IMR-90 (cell line): Measurements from ENCODE around the gene WBP11. TPM values are rescaled to one million over a fixed set of nuclear protein-coding genes. Genes with fewer than 3 reads are reported as not detected.

Experiments
- ATAC-seq: fragments of 200-7000 bp; cut with Tn5 transposase; 2 replicates; pipeline ENCODE4 v1.9.1; 2020; ENCODE audit warnings: low read depth, mild to moderate bottlenecking, moderate library complexity
- BruUV-seq: library from RNA; stranded (reverse); fragments of 400-500 nt; replicated peaks from 2 replicates; lab custom pipeline; 2021; lab: Mats Ljungman, UMichigan
- CTCF ChIA-PET: fragments of 300-600 bp; formaldehyde crosslinking; extraction: SDS; loops from one replicate; lab custom pipeline; 2021; ENCODE audit warnings: antibody characterized with exemption; lab: Yijun Ruan, JAX
- POLR2A ChIA-PET: fragments of 300-600 bp; sonication (Branson Sonifier 250); formaldehyde crosslinking; loops from one replicate; lab custom pipeline; 2022; ENCODE audit warnings: antibody characterized with exemption; ENCODE audit not compliant: unreplicated experiment; lab: Charles Lee
- DNase-seq: peaks from one replicate; pipeline ENCODE4 v3.0.0; 2013
- H2AFZ ChIP-seq: replicated peaks from 2 replicates; pipeline ENCODE3; 2013; ENCODE audit warnings: low read length, mild to moderate bottlenecking; ENCODE audit not compliant: poor library complexity
- H2AK5ac ChIP-seq: 2 replicates; pipeline ENCODE4 v1.6.1; 2013; ENCODE audit warnings: low read depth, low read length, inconsistent platforms
- H2AK9ac ChIP-seq: replicated peaks from 2 replicates; pipeline ENCODE3; 2013; ENCODE audit warnings: mild to moderate bottlenecking, low read depth, low read length, moderate library complexity; ENCODE audit not compliant: poor library complexity
- H2BK120ac ChIP-seq: 2 replicates; pipeline ENCODE4 v1.6.1; 2013; ENCODE audit warnings: low read depth, low read length, inconsistent platforms
- H2BK15ac ChIP-seq: 3 replicates; pipeline ENCODE4 v1.6.1; 2013; ENCODE audit warnings: low read depth, low read length, inconsistent platforms
- H2BK20ac ChIP-seq: 2 replicates; pipeline ENCODE4 v1.6.1; 2013; ENCODE audit warnings: low read depth, mild to moderate bottlenecking, inconsistent platforms, low read length, moderate library complexity
- H2BK5ac ChIP-seq: 2 replicates; pipeline ENCODE4 v1.6.1; 2013; ENCODE audit warnings: mild to moderate bottlenecking, low read depth, low read length, inconsistent platforms; ENCODE audit not compliant: poor library complexity, severe bottlenecking
- H3K14ac ChIP-seq: replicated peaks from 2 replicates; pipeline ENCODE4 v1.6.1; 2013; ENCODE audit warnings: low read depth, low read length, inconsistent platforms
- H3K18ac ChIP-seq: 2 replicates; pipeline ENCODE4 v1.6.1; 2013; ENCODE audit warnings: low read depth, low read length, control low read depth
- H3K23ac ChIP-seq: 2 replicates; pipeline ENCODE4 v1.6.1; 2013; ENCODE audit warnings: low read depth, low read length, inconsistent platforms
- H3K27ac ChIP-seq: 2 replicates; pipeline ENCODE4 v1.5.1; 2013; ENCODE audit warnings: mild to moderate bottlenecking, control low read depth, low read length; ENCODE audit not compliant: insufficient read depth
- H3K27me3 ChIP-seq: 2 replicates; pipeline ENCODE4 v1.6.1; 2013; ENCODE audit warnings: low read length; ENCODE audit not compliant: control insufficient read depth, insufficient read depth
- H3K36me3 ChIP-seq: 2 replicates; pipeline ENCODE4 v1.6.1; 2013; ENCODE audit warnings: low read length, mixed read lengths; ENCODE audit not compliant: control insufficient read depth, insufficient read depth
- H3K4ac ChIP-seq: 2 replicates; pipeline ENCODE4 v1.6.1; 2013; ENCODE audit warnings: low read depth, low read length, inconsistent platforms
- H3K4me1 ChIP-seq: 2 replicates; pipeline ENCODE4 v1.6.1; 2013; ENCODE audit warnings: low read length, mixed read lengths; ENCODE audit not compliant: control insufficient read depth, insufficient read depth
- H3K4me2 ChIP-seq: 2 replicates; pipeline ENCODE4 v1.6.1; 2013; ENCODE audit warnings: low read depth, mild to moderate bottlenecking, control low read depth, low read length, moderate library complexity
- H3K4me3 ChIP-seq: 2 replicates; pipeline ENCODE4 v1.5.1; 2013; ENCODE audit warnings: low read depth, mild to moderate bottlenecking, control low read depth, low read length, moderate library complexity; ENCODE audit not compliant: insufficient read depth
- H3K56ac ChIP-seq: 2 replicates; pipeline ENCODE4 v1.6.1; 2013; ENCODE audit warnings: low read length, inconsistent platforms; ENCODE audit not compliant: insufficient read depth; ENCODE audit errors: extremely low read depth
- H3K79me1 ChIP-seq, 2 experiments: 2 replicates each; pipeline ENCODE4 v1.6.1; 2013; ENCODE audit warnings: low read length in 2 of 2, inconsistent platforms in 1 of 2, low read depth in 1 of 2
- H3K9ac ChIP-seq: 2 replicates; pipeline ENCODE4 v1.6.1; 2013; ENCODE audit warnings: low read depth, low read length, control low read depth
- H3K9me1 ChIP-seq: 2 replicates; pipeline ENCODE4 v1.6.1; 2013; ENCODE audit warnings: low read length, inconsistent platforms; ENCODE audit not compliant: insufficient read depth
- H3K9me3 ChIP-seq: 2 replicates; pipeline ENCODE4 v1.6.1; 2013; ENCODE audit warnings: low read length; ENCODE audit not compliant: control insufficient read depth, insufficient read depth
- H4K20me1 ChIP-seq: 2 replicates; pipeline ENCODE4 v1.6.1; 2013; ENCODE audit warnings: low read length, inconsistent platforms; ENCODE audit not compliant: insufficient read depth
- H4K5ac ChIP-seq: 2 replicates; pipeline ENCODE4 v1.6.1; 2013; ENCODE audit warnings: mild to moderate bottlenecking, low read depth, low read length, control low read depth
- H4K8ac ChIP-seq, 2 experiments: 2 replicates each; pipeline ENCODE4 v1.6.1; 2013; ENCODE audit warnings: low read depth in 2 of 2, low read length in 2 of 2, control low read depth in 1 of 2, inconsistent platforms in 1 of 2
- H4K91ac ChIP-seq: 2 replicates; pipeline ENCODE4 v1.6.1; 2013; ENCODE audit warnings: low read depth, low read length, inconsistent platforms; ENCODE audit not compliant: insufficient read depth
- FOS ChIP-seq: fragments of 150-350 bp; IDR thresholded peaks from 2 replicates; pipeline ENCODE4 v1.6.1; 2016; ENCODE audit warnings: low read depth, low read length
- MAFK ChIP-seq: IDR thresholded peaks from 2 replicates; pipeline ENCODE4 v1.6.1; 2012; ENCODE audit warnings: low read depth, low read length, improper control_type of control experiment
- WGBS, 2 experiments: methylation state at CpG; one replicate each; pipeline versions ENCODE4 v1.1.5 to v1.1.7; 2013; ENCODE audit warnings: missing lambda C conversion rate in 2 of 2; ENCODE audit not compliant: insufficient read length in 1 of 2; ENCODE audit errors: extremely low coverage in 2 of 2; 5-methylcytosine and 5-hydroxymethylcytosine counted together
- dilution Hi-C: fragments of 300-500 bp; cut with HindIII; formaldehyde crosslinking; loops from one replicate; pipeline ENCODE4 v1.14.3; 2018; ENCODE audit warnings: low sequenced_read_pairs; ENCODE audit not compliant: unreplicated experiment
- in situ Hi-C: fragments of 300-500 bp; cut with MboI; formaldehyde crosslinking; loops from 3 replicates; pipeline ENCODE4 v1.14.3; 2019; ENCODE audit warnings: low sequenced_read_pairs, inconsistent platforms, mixed read lengths
- intact Hi-C: fragments of 100-400 bp; cut with micrococcal nuclease; formaldehyde crosslinking; loops from 2 replicates; pipeline ENCODE4 v1.10.0; 2022
- polyA plus RNA-seq, 3 experiments: library from polyadenylated mRNA; depleted of rRNA; stranded (reverse); fragments of >200 nt; gene quantifications; 2 replicates each; pipeline ENCODE4 v1.2.3, GENCODE V29; 2012; ENCODE audit warnings: low replicate concordance in 1 of 3
- total RNA-seq: library from RNA; depleted of rRNA; stranded (reverse); fragments of >200 nt; gene quantifications from 2 replicates; pipeline ENCODE4 v1.2.3, GENCODE V29; 2012

The WBP11 gene
- total and polyA plus RNA-seq, 2 of the 4 experiments (the other 2 are of a cell fraction): 2.5 to 18.3 TPM

DNA sequence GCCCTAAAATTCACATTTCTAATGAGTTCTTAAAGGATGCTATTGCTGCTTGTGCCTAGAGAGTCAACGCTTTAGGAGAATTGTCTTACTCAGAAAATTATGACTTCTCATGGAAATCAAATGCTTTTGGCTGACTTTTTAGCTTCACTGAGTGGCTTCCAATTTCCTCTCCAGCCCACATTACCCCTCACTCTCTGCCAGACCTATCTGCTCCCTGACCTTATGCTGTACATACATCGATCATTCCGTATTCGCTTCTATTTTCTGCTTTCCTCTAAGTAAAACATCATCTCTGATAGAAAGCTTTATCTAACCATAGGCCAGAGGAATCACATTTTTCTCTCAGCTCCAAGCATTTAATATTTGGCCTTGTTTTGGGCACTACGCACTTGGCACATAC lies 23.2 kb upstream of the WBP11 start:
- H4K20me1 ChIP-seq: no peaks in the 10 kb centered on the region
- TF ChIP-seq MAFK (no peak), FOS (no peak)
- no TSS peak for BruUV-seq
- no peak overlapping the region for H3K9ac ChIP-seq
- no peak overlapping the region for H3K27ac ChIP-seq
- H3K36me3 ChIP-seq: no peaks in the 10 kb centered on the region
- no peak overlapping the region for H3K4me3 ChIP-seq
- H2AFZ ChIP-seq: no peak overlapping the region
- H3K23ac ChIP-seq: no peak overlapping the region
- POLR2A ChIA-PET: no interaction called here
- no peak overlapping the region for H2AK9ac ChIP-seq
- H3K4me2 ChIP-seq: no peak overlapping the region
- H3K27me3 ChIP-seq: no peaks in the 10 kb centered on the region
- H2BK20ac ChIP-seq: no peak overlapping the region
- no peak overlapping the region for H2BK120ac ChIP-seq
- H3K79me1 ChIP-seq: no peaks in the 10 kb centered on the region
- DNase-seq (no peak), ATAC-seq (no peak)
- no peak overlapping the region for H3K14ac ChIP-seq
- CTCF ChIA-PET: interaction anchor here (1.4 kb wide), 1 partner anchor 15 kb away, joined by 3 read pairs; no protein-coding TSS in a partner anchor
- no peak overlapping the region for H2AK5ac ChIP-seq
- intact Hi-C loops (no loop called here), dilution Hi-C loops (no loop called here), in situ Hi-C loops (no loop called here)
- no peaks in the 10 kb centered on the region for H3K9me3 ChIP-seq
- no peak overlapping the region for H4K8ac ChIP-seq
- no peak overlapping the region for H3K18ac ChIP-seq
- no peak overlapping the region for H2BK5ac ChIP-seq
- H3K4ac ChIP-seq: no peak overlapping the region
- no peak overlapping the region for H2BK15ac ChIP-seq
- H3K9me1 ChIP-seq: 0 out of 2 replicates have a peak, but pooled peaks cover 3% of the 10 kb centered on the region
- WGBS, 2 experiments: 77% methylated on average over 3 of the region's 5 CpGs; no CpG with 5 or more reads in 1 of the 2 experiments
- H4K5ac ChIP-seq: no peak overlapping the region
- no peak overlapping the region for H4K91ac ChIP-seq
- H3K4me1 ChIP-seq: no peaks in the 10 kb centered on the region
- H3K56ac ChIP-seq: no peak overlapping the region
